HepG2 (cell line): ENCODE results near the gene MGA. TPM values are rescaled to one million over a fixed set of nuclear protein-coding genes. Genes with fewer than 3 reads are reported as not detected.

Experiments used
- AGO1 ChIP-seq: fragments of 200-400 bp; formaldehyde crosslinking; IDR thresholded peaks from 2 replicates; pipeline ENCODE4 v1.6.1; 2017; ENCODE audit warnings: mild to moderate bottlenecking, low read depth, low read length, moderate library complexity; ENCODE audit not compliant: poor library complexity, severe bottlenecking
- BCL6 ChIP-seq: IDR thresholded peaks from 2 replicates; pipeline ENCODE4 v1.6.1; 2016; ENCODE audit warnings: missing genetic modification reagents, missing compliant biosample characterization
- CC2D1A ChIP-seq: sonication (generic); formaldehyde crosslinking; IDR thresholded peaks from 2 replicates; pipeline ENCODE4 v1.8.1; 2023; ENCODE audit warnings: mild to moderate bottlenecking, missing genetic modification reagents
- ELF3 ChIP-seq: IDR thresholded peaks from 2 replicates; pipeline ENCODE4 v1.6.1; 2016; ENCODE audit warnings: missing genetic modification reagents, missing compliant biosample characterization
- EZH2 ChIP-seq: conservative IDR thresholded peaks from 2 replicates; pipeline ENCODE4 v1.6.1; 2012; ENCODE audit warnings: mild to moderate bottlenecking, low read depth, low read length, moderate library complexity
- FOXK1 ChIP-seq: sonication (generic); formaldehyde crosslinking; IDR thresholded peaks from 2 replicates; pipeline ENCODE4 v1.4.0; 2020; ENCODE audit warnings: low read depth, missing genetic modification reagents, borderline replicate concordance
- MXD3 ChIP-seq: IDR thresholded peaks from 2 replicates; pipeline ENCODE4 v1.6.1; 2016; ENCODE audit warnings: mild to moderate bottlenecking, missing biosample characterization, missing genetic modification reagents
- POLR2A ChIP-seq, 2 experiments: IDR thresholded peaks; 2 replicates each; pipeline ENCODE4 v1.6.1; 2011; ENCODE audit warnings: low read depth in 2 of 2, low read length in 2 of 2, mild to moderate bottlenecking in 1 of 2, moderate library complexity in 1 of 2; ENCODE audit not compliant: insufficient read depth in 1 of 2
- PRDM4 ChIP-seq: sonication (generic); formaldehyde crosslinking; IDR thresholded peaks from 2 replicates; pipeline ENCODE4 v1.9.0; 2021; ENCODE audit warnings: missing genetic modification reagents, borderline replicate concordance
- RFXAP ChIP-seq: sonication (generic); formaldehyde crosslinking; IDR thresholded peaks from 2 replicates; pipeline ENCODE4 v1.4.0; 2020; ENCODE audit warnings: missing genetic modification reagents, borderline replicate concordance
- TCF7 ChIP-seq: sonication (generic); IDR thresholded peaks from 2 replicates; pipeline ENCODE4 v1.6.1; 2016; ENCODE audit warnings: antibody characterized with exemption, low read depth
- ZBTB2 ChIP-seq: sonication (generic); formaldehyde crosslinking; IDR thresholded peaks from 2 replicates; pipeline ENCODE4 v1.8.0; 2022; ENCODE audit warnings: low read depth, missing genetic modification reagents
- ZFP36 ChIP-seq: fragments of 150-350 bp; IDR thresholded peaks from 2 replicates; pipeline ENCODE4 v1.6.1; 2018; ENCODE audit warnings: borderline replicate concordance, low read length, low read depth; ENCODE audit not compliant: partially characterized antibody
- ZNF20 ChIP-seq: sonication (generic); formaldehyde crosslinking; IDR thresholded peaks from 2 replicates; pipeline ENCODE4 v1.4.0; 2020; ENCODE audit warnings: mild to moderate bottlenecking, moderate library complexity, missing genetic modification reagents
- ZNF205 ChIP-seq: IDR thresholded peaks from 2 replicates; pipeline ENCODE4 v1.6.1; 2018; ENCODE audit warnings: missing biosample characterization, missing genetic modification reagents
- ZNF343 ChIP-seq: sonication (generic); formaldehyde crosslinking; IDR thresholded peaks from 2 replicates; pipeline ENCODE4 v1.4.0; 2020; ENCODE audit warnings: mild to moderate bottlenecking, missing genetic modification reagents
- ZNF350 ChIP-seq: sonication (generic); formaldehyde crosslinking; IDR thresholded peaks from 2 replicates; pipeline ENCODE4 v1.4.0; 2020; ENCODE audit warnings: mild to moderate bottlenecking, low read depth, missing genetic modification reagents, borderline replicate concordance
- ZNF788 ChIP-seq: sonication (generic); formaldehyde crosslinking; IDR thresholded peaks from 2 replicates; pipeline ENCODE4 v1.5.0; 2020; ENCODE audit warnings: mild to moderate bottlenecking, missing genetic modification reagents, borderline replicate concordance
- polyA plus RNA-seq, 8 experiments: library from polyadenylated mRNA; depleted of rRNA in 3 of 8; stranded (reverse) in 7 of 8; unstranded in 1 of 8; fragments of >200 nt; fragmentation: Illumina TruSeq in 4 of 8; extraction: Trizol in 4 of 8; gene quantifications; 2 replicates each; pipeline versions ENCODE4 v1.2.1 to v1.2.3, GENCODE V29; 2011 to 2016; ENCODE audit warnings: low read depth in 4 of 8, missing spikeins in 1 of 8, mixed read lengths in 1 of 8; ENCODE audit not compliant: insufficient read depth in 1 of 8
- total RNA-seq, 5 experiments: library from RNA; depleted of rRNA; stranded (reverse); fragments of >200 nt; fragmentation: Illumina TruSeq; extraction: Trizol; gene quantifications; 2 replicates each; pipeline ENCODE4 v1.2.3, GENCODE V29; 2016; ENCODE audit warnings: low read depth in 1 of 5
- TF ChIP-seq, protein P1 (sequence below): sonication (generic); formaldehyde crosslinking; IDR thresholded peaks from 2 replicates; pipeline ENCODE4 v1.8.1; 2023; ENCODE audit warnings: mild to moderate bottlenecking, missing genetic modification reagents, borderline replicate concordance
- TF ChIP-seq, protein P2 (sequence below): sonication (generic); formaldehyde crosslinking; IDR thresholded peaks from 2 replicates; pipeline ENCODE4 v1.5.0; 2020; ENCODE audit warnings: missing genetic modification reagents
- TF ChIP-seq, protein P3 (sequence below): sonication (generic); formaldehyde crosslinking; IDR thresholded peaks from 2 replicates; pipeline ENCODE4 v1.8.0; 2022; ENCODE audit warnings: missing genetic modification reagents, low read depth, mild to moderate bottlenecking, borderline replicate concordance

MGA gene
- total and polyA plus RNA-seq, 2 of the 13 experiments (the other 11 are each of a cell fraction or from before 2014, with no cell fraction given): 5.3 to 59.0 TPM

DNA sequence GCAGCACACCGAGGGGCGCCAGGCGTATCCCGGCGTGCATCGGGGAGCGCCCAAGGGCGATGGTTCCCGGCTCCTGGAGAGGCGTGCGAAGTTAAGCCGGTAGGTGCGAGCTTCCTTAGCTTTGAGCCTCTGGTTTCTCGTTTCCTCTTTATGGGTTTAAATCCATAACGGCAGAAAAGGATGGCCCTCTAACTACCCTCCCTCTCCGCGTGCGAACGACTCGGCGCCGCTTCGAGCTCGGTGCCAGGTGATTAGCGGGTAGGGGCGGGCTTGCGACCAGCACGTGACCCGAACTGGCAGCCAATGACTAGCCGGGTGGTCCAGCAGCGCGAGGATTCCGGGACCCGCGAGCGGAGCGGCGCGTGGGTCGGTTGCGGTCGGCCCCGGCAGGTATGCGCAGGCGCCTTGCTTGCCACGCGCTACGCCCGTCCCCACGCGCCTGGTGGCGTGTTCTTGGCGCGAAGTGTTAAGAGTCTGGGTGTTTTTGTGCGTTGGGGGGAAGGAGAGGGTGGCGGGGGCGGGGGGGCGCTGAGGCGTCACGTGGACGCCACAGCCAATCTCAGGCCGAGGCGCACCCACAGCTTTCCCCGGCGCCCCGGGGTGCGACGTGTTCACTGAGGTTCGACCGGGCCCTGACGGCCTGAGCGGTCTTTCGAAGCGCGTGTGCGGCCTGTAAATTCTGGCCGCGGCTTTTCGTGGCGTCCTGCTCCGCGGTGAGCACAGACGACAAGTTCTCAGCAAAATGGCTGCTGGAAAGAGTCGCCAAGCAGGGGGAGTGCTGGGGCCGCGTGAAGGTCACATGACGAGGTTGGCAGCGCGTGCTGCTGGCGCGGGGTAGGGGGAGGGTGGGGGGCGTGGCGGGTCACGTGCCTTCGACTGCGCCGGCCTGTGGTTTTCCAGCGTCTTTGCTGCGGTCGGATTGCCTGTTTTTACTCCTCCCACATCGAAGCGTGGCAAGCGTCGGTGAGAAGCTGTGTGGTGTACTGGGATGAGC is 38.7 kb upstream of the MGA start (continued):
- TF ChIP-seq FOXK1 (CRISPR knock-in tag) (no peak; the same call in 1 of the 2 replicates), TCF7 (no peak), ZNF788 (peak; percentile 93), PRDM4 (peak; percentile 93; the same call in 1 of the 2 replicates), ZFP36 (no peak), RFXAP (CRISPR knock-in tag) (peak; percentile 96), ZNF350 (CRISPR knock-in tag) (peak; percentile 75), MXD3 (CRISPR knock-in tag) (peak; percentile 96), ELF3 (CRISPR knock-in tag) (peak; percentile 70; the same call in 1 of the 2 replicates), CC2D1A (peak; percentile 77; the same call in 1 of the 2 replicates), ZNF205 (CRISPR knock-in tag) (peak; percentile 82), ZNF20 (CRISPR knock-in tag) (peak; percentile 94), BCL6 (peak; percentile 59; the same call in 1 of the 2 replicates), AGO1 (peak; percentile 30), ZNF343 (CRISPR knock-in tag) (peak; percentile 94), EZH2 (no peak), ZBTB2 (CRISPR knock-in tag) (peak; percentile 94), POLR2A (IDR thresholded peaks at IDR 0.05; ENCODE audit: insufficient read depth in 1 of 2, low read depth in 2 of 2, low read length in 2 of 2) (peak; percentile 60 to 81)
- TF ChIP-seq, protein P1, sequence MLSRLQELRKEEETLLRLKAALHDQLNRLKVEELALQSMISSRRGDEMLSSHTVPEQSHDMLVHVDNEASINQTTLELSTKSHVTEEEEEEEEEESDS (CRISPR knock-in tag): peak; percentile 93
- TF ChIP-seq, protein P2, sequence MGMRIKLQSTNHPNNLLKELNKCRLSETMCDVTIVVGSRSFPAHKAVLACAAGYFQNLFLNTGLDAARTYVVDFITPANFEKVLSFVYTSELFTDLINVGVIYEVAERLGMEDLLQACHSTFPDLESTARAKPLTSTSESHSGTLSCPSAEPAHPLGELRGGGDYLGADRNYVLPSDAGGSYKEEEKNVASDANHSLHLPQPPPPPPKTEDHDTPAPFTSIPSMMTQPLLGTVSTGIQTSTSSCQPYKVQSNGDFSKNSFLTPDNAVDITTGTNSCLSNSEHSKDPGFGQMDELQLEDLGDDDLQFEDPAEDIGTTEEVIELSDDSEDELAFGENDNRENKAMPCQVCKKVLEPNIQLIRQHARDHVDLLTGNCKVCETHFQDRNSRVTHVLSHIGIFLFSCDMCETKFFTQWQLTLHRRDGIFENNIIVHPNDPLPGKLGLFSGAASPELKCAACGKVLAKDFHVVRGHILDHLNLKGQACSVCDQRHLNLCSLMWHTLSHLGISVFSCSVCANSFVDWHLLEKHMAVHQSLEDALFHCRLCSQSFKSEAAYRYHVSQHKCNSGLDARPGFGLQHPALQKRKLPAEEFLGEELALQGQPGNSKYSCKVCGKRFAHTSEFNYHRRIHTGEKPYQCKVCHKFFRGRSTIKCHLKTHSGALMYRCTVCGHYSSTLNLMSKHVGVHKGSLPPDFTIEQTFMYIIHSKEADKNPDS (CRISPR knock-in tag): peak; percentile 74; the same call in 1 of the 2 replicates
- TF ChIP-seq, protein P3, sequence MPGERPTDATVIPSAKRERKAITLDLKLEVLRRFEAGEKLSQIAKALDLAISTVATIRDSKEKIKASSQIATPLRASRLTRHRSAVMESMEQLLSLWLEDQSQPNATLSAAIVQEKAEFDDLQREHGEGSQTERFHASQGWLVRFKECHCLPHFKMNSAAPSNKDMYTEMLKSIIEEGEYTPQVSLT: peak; percentile 72; the same call in 1 of the 2 replicates
